DND-41 (cell line): ENCODE measurements around the gene KCTD3.

Experiments
- EZH2 ChIP-seq: IDR thresholded peaks from 3 replicates; pipeline ENCODE4 v1.6.1; 2012; ENCODE audit warnings: borderline replicate concordance, low read depth, mild to moderate bottlenecking, moderate library complexity, low read length, inconsistent platforms; ENCODE audit not compliant: severe bottlenecking
- TF ChIP-seq, protein P1 (sequence below): IDR thresholded peaks from 2 replicates; pipeline ENCODE4 v1.5.1; 2012; ENCODE audit warnings: borderline replicate concordance, low read length, moderate library complexity, mild to moderate bottlenecking; ENCODE audit not compliant: poor library complexity, severe bottlenecking; ENCODE audit errors: extremely low read depth

- TF ChIP-seq, protein P1, sequence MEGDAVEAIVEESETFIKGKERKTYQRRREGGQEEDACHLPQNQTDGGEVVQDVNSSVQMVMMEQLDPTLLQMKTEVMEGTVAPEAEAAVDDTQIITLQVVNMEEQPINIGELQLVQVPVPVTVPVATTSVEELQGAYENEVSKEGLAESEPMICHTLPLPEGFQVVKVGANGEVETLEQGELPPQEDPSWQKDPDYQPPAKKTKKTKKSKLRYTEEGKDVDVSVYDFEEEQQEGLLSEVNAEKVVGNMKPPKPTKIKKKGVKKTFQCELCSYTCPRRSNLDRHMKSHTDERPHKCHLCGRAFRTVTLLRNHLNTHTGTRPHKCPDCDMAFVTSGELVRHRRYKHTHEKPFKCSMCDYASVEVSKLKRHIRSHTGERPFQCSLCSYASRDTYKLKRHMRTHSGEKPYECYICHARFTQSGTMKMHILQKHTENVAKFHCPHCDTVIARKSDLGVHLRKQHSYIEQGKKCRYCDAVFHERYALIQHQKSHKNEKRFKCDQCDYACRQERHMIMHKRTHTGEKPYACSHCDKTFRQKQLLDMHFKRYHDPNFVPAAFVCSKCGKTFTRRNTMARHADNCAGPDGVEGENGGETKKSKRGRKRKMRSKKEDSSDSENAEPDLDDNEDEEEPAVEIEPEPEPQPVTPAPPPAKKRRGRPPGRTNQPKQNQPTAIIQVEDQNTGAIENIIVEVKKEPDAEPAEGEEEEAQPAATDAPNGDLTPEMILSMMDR: no peak
- TF ChIP-seq EZH2: no peak
Measured at GRCh38 chr1:215625949-215626348, 58.8 kb downstream of the KCTD3 start.
